MM.1S (cell line): Measurements from ENCODE around the gene IP6K1.

ENCODE experiments used
- CTCF ChIP-seq: fragments of 300-600 bp; sonication (generic); IDR thresholded peaks from 2 replicates; pipeline ENCODE4 v1.5.1; 2016; ENCODE audit warnings: antibody characterized with exemption, low read length, mixed read lengths
- EZH2 ChIP-seq: fragments of 300-600 bp; sonication (generic); optimal IDR thresholded peaks from 2 replicates; pipeline ENCODE3; 2017; ENCODE audit warnings: low read depth, mild to moderate bottlenecking, antibody characterized with exemption, low read length, mixed read lengths
- EZH2phosphoT487 ChIP-seq: fragments of 300-600 bp; sonication (generic); IDR thresholded peaks from 2 replicates; pipeline ENCODE4 v1.6.1; 2018; ENCODE audit warnings: antibody characterized with exemption, low read length

GRCh38 chr3:49754536-49754935 lies 31.8 kb downstream of the IP6K1 start:
- TF ChIP-seq CTCF (no peak), EZH2 (no peak), EZH2phosphoT487 (no peak)
